ENCODE data around the gene MKKS. TPM values are rescaled to one million over a fixed set of nuclear protein-coding genes. Genes with fewer than 3 reads are reported as not detected.

The MKKS gene
- total and polyA plus RNA-seq, 10 of the 15 experiments (the other 5 are each of a cell fraction or from before 2014, with no cell fraction given): 4.3 to 17.9 (median 7.7) TPM

DNA sequence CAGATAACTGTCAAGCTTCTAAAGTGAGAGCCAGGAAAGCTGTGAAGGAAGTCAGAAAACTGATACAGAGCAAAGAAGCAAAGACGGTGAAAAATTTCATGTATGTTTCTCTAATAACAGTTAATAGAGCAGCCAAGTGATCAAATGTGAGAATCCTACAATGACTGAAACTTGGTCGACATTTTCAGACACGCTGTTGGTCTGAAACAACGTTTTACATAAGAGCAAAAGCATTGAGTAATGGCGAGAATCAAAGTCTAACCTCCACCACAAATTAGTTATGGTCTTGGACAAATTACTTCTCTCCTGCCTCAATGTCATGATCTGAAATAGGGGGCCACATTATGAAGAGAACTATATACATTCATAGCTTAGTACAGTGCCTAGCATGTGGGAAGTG is 3.3 kb downstream of the MKKS start (continued):
- TF ChIP-seq NFXL1 (IDR thresholded peaks at IDR 0.05; ENCODE audit: borderline replicate concordance): no peak
- no peak for TF ChIP-seq TCF7 (IDR thresholded peaks at IDR 0.05; ENCODE audit: borderline replicate concordance)
- TF ChIP-seq MTA2 (IDR thresholded peaks at IDR 0.05; ENCODE audit: low read depth): peak; percentile 73; the same call in 1 of the 2 replicates
- no peak for TF ChIP-seq POLR2AphosphoS2 (IDR thresholded peaks at IDR 0.05; ENCODE audit: low read depth, low read length)

DNA sequence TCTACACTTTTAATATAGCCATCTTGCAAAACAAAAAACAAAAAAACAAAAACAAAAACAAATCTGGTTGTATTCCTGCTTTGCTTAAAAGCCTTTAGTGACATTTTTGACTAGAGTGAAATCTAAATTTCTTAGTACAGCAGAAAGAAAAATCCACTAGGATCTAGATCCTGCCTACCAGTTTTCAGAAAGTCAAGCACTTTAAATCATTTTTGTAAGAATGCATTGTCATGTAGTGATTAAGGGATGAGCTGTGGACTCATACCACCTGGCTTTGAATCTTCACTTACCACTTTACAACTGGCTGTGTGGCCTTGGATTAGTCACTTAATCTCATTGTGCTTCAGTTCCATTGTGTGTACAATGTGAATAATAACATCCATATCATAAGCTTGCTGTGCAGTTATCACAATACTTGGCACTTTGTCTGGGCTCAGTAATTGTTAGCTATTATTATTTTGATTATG is 4.0 kb downstream of the MKKS start:
- Histone ChIP-seq H3K27me3 (replicated peaks in 1 of 2; ENCODE audit: control insufficient read depth in 2 of 2, insufficient read depth in 2 of 2, low read length in 1 of 2) (no peaks in the 10 kb centered on the region), H3K4me3 (no peak overlapping the region), H3K79me2 (ENCODE audit: control insufficient read depth, insufficient read depth, low read length) (peaks cover 19% of the 10 kb centered on the region), H3K4me1 (ENCODE audit: control insufficient read depth, insufficient read depth, low read length) (peaks cover 18% of the 10 kb centered on the region), H4K20me1 (ENCODE audit: control insufficient read depth, insufficient read depth) (no peaks in the 10 kb centered on the region), H3K9ac (ENCODE audit: control insufficient read depth, insufficient read depth, low read length) (no peak overlapping the region), H3K9me3 (replicated peaks; ENCODE audit: control insufficient read depth, insufficient read depth, low read length) (no peaks in the 10 kb centered on the region), H3K36me3 (ENCODE audit: control insufficient read depth in 2 of 2, insufficient read depth in 2 of 2, low read length in 1 of 2) (no peaks in the 10 kb centered on the region), H3K27ac (ENCODE audit: control insufficient read depth, insufficient read depth) (no peak overlapping the region; the same call in 1 of the 2 replicates), H2AFZ (ENCODE audit: control insufficient read depth, low read depth, low read length) (no peak overlapping the region), H3K4me2 (ENCODE audit: control insufficient read depth, insufficient read depth) (no peak overlapping the region)
- ATAC-seq (no peak), FAIRE-seq (no peak), DNase-seq (ENCODE audit: low read depth, low spot score) (no peak)
- ChIA-PET POLR2A (interaction anchor here (1.0 to 1.7 kb wide), 6 partner anchors 9 to 83 kb away, joined by 3 to 6 read pairs (median 4); no protein-coding TSS in a partner anchor), SMC1A (ENCODE audit: uncharacterized antibody, unreplicated experiment) (interaction anchor here (0.6 to 7.3 kb wide), 17 partner anchors 9 to 122 kb away, joined by 3 to 60 read pairs (median 5); no protein-coding TSS in a partner anchor), RAD21 (ENCODE audit: unreplicated experiment) (interaction anchor here (0.6 to 1.9 kb wide), 13 partner anchors 8 to 1028 kb away, joined by 3 to 13 read pairs (median 4); no protein-coding TSS in a partner anchor), CTCF (interaction anchor here (0.7 to 5.5 kb wide), 17 partner anchors 11 to 1022 kb away, joined by 3 to 31 read pairs (median 4); no protein-coding TSS in a partner anchor)
- intact Hi-C loops (cut with micrococcal nuclease; ENCODE audit: unreplicated experiment) (loop anchor here (5.0 to 10.0 kb wide), 7 partner anchors 78 to 1105 kb away; partner anchors contain the start of gene JAG1), in situ Hi-C loops (cut with MboI) (loop anchor here (5.0 to 10.0 kb wide), 2 partner anchors 453 to 815 kb away; no protein-coding TSS in a partner anchor)
- no TSS peak for BruUV-seq (replicated peaks)
- TF ChIP-seq MEF2B (IDR thresholded peaks at IDR 0.05; ENCODE audit: partially characterized antibody, poor library complexity, severe bottlenecking): no peak
- TF ChIP-seq RELA (IDR thresholded peaks at IDR 0.05; ENCODE audit: borderline replicate concordance, partially characterized antibody): no peak
- no peak for TF ChIP-seq HCFC1 (IDR thresholded peaks at IDR 0.05; ENCODE audit: low read length)
- no peak for TF ChIP-seq ESRRA (IDR thresholded peaks at IDR 0.05; ENCODE audit: low read length)
- TF ChIP-seq ZBTB11 (CRISPR knock-in tag; IDR thresholded peaks at IDR 0.05): no peak
- no peak for TF ChIP-seq HDGF (IDR thresholded peaks at IDR 0.05)

Data from GM12878 (cell line).